Measurements from ENCODE around the gene CNST. TPM values are rescaled to one million over a fixed set of nuclear protein-coding genes. Genes with fewer than 3 reads are reported as not detected.

CNST gene
- total RNA-seq, 1 experiment from 2014 or later = 19.8 TPM

DNA sequence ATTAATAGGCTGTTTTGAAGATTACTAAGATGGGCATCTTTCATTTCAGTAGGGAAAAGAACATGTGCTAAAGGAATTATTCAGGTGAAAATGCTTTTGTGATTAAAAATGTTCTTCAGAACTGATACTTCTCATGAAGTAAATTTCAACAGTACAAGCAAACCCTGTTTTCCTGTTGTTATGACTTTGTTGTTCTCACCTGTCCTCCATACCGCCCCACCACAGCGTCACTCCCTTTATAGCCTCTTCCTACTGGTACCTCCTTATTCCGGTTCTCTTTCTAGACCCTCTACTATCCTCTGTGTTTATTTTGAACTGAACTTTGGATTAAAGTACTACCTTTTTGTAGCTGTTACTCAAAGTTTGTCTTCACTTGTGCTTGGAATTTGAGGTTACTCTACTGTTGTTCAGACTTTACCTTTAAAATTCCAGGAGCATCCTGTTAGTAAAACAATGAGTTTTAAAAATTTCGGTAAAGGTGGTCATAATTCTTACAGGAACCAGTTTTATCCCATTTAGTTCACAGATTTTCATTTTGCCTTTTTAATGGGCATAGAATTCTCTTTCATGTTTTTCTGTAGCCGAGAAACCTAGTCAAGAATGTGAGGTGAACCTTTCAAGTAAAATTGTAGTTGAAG lies 10.9 kb downstream of the CNST start:
- Histone ChIP-seq H3K56ac (ENCODE audit: insufficient read length, low read depth, low read length) (no peak overlapping the region), H3K9ac (ENCODE audit: extremely low read depth, insufficient read length, low read length) (no peak overlapping the region), H4K20me1 (ENCODE audit: control insufficient read depth, insufficient read depth, insufficient read length) (no peaks in the 10 kb centered on the region), H3K27ac (ENCODE audit: insufficient read length, low read depth, low read length) (no peak overlapping the region), H2BK15ac (ENCODE audit: low read depth, low read length) (no peak overlapping the region), H2BK120ac (ENCODE audit: low read depth, low read length, poor library complexity, severe bottlenecking) (no peak overlapping the region), H3K4ac (ENCODE audit: low read depth, low read length) (no peak overlapping the region), H2AFZ (ENCODE audit: low read length) (no peak overlapping the region), H4K8ac (replicated peaks; ENCODE audit: insufficient read length, low read depth, low read length) (no peak overlapping the region), H3K4me1 (ENCODE audit: insufficient read depth, low read length) (no peaks in the 10 kb centered on the region), H2BK20ac (ENCODE audit: low read depth, low read length, poor library complexity, severe bottlenecking) (no peak overlapping the region), H3T11ph (ENCODE audit: low read length) (no peak overlapping the region), H3K23ac (ENCODE audit: insufficient read length, low read depth, low read length) (no peak overlapping the region), H3K23me2 (ENCODE audit: insufficient read length, low read depth, low read length, poor library complexity, severe bottlenecking) (no peaks in the 10 kb centered on the region), H3K27me3 (ENCODE audit: insufficient read depth, low read length) (no peaks in the 10 kb centered on the region), H3K14ac (ENCODE audit: insufficient read depth, low read length) (no peak overlapping the region), H3K79me1 (ENCODE audit: insufficient read depth, low read depth, low read length, poor library complexity, severe bottlenecking) (peaks cover 2% of the 10 kb centered on the region), H3K18ac (ENCODE audit: insufficient read length, low read depth, low read length) (no peak overlapping the region), H4K91ac (ENCODE audit: insufficient read length, low read depth, low read length) (no peak overlapping the region), H2BK5ac (ENCODE audit: insufficient read length, low read length) (no peak overlapping the region), H3K9me3 (ENCODE audit: control insufficient read depth, low read depth, low read length) (no peaks in the 10 kb centered on the region), H2BK12ac (ENCODE audit: insufficient read length, low read depth, low read length) (no peak overlapping the region), H4K5ac (ENCODE audit: insufficient read length, low read depth, low read length) (no peak overlapping the region), H3K79me2 (ENCODE audit: insufficient read depth, low read length) (no peaks in the 10 kb centered on the region), H3K4me2 (ENCODE audit: insufficient read depth, insufficient read length, low read length) (no peak overlapping the region), H2AK5ac (ENCODE audit: insufficient read length, low read length) (no peak overlapping the region)
- Mint-ChIP-seq H3K4me1 (no peaks in the 10 kb centered on the region), H3K4me3 (no peak overlapping the region), H3K9me3 (no peaks in the 10 kb centered on the region), H3K27ac (no peak overlapping the region), H3K27me3 (ENCODE audit: low read depth) (no peaks in the 10 kb centered on the region), H3K36me3 (ENCODE audit: insufficient read depth in 1 of 3, low read depth in 3 of 3) (no peaks in the 10 kb centered on the region)
- WGBS (ENCODE audit: extremely low coverage, insufficient read length, low lambda C conversion rate) = no CpG with 5 or more reads among the region's 5 CpGs
- TF ChIP-seq, protein P1, sequence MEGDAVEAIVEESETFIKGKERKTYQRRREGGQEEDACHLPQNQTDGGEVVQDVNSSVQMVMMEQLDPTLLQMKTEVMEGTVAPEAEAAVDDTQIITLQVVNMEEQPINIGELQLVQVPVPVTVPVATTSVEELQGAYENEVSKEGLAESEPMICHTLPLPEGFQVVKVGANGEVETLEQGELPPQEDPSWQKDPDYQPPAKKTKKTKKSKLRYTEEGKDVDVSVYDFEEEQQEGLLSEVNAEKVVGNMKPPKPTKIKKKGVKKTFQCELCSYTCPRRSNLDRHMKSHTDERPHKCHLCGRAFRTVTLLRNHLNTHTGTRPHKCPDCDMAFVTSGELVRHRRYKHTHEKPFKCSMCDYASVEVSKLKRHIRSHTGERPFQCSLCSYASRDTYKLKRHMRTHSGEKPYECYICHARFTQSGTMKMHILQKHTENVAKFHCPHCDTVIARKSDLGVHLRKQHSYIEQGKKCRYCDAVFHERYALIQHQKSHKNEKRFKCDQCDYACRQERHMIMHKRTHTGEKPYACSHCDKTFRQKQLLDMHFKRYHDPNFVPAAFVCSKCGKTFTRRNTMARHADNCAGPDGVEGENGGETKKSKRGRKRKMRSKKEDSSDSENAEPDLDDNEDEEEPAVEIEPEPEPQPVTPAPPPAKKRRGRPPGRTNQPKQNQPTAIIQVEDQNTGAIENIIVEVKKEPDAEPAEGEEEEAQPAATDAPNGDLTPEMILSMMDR (conservative IDR thresholded peaks at IDR 0.05) = no peak
- no peak for DNase-seq
